Nephron progenitor cell (in vitro differentiated cells): ENCODE measurements around the gene RGS5.
A peak's percentile ranks its signal among the peaks of the same experiment; 100 is the strongest.

Source experiments
- DNase-seq: peaks from one replicate; pipeline ENCODE4 v3.0.0; 2021
- H3K27ac Mint-ChIP-seq: 2 replicates; pipeline ENCODE4 v1.8.0; 2021; ENCODE audit warnings: mild to moderate bottlenecking, moderate library complexity, mixed read lengths
- H3K27me3 Mint-ChIP-seq: 2 replicates; pipeline ENCODE4 v1.8.0; 2021; ENCODE audit warnings: mild to moderate bottlenecking, low read depth, mixed read lengths; ENCODE audit not compliant: poor library complexity
- H3K36me3 Mint-ChIP-seq: 2 replicates; pipeline ENCODE4 v1.8.0; 2021; ENCODE audit warnings: low read depth, mixed read lengths
- H3K4me1 Mint-ChIP-seq: 2 replicates; pipeline ENCODE4 v1.8.0; 2021; ENCODE audit warnings: mixed read lengths
- H3K4me3 Mint-ChIP-seq: 2 replicates; pipeline ENCODE4 v1.8.0; 2021; ENCODE audit warnings: mild to moderate bottlenecking, moderate library complexity, mixed read lengths
- H3K9me3 Mint-ChIP-seq: 2 replicates; pipeline ENCODE4 v1.8.0; 2021; ENCODE audit warnings: mild to moderate bottlenecking, moderate library complexity, mixed read lengths
- TF ChIP-seq, protein P1 (sequence below): fragments of 200-600 bp; sonication (generic); IDR thresholded peaks from 2 replicates; pipeline ENCODE4 v1.5.0; 2021; ENCODE audit warnings: antibody characterized with exemption

Gene RGS5

DNA sequence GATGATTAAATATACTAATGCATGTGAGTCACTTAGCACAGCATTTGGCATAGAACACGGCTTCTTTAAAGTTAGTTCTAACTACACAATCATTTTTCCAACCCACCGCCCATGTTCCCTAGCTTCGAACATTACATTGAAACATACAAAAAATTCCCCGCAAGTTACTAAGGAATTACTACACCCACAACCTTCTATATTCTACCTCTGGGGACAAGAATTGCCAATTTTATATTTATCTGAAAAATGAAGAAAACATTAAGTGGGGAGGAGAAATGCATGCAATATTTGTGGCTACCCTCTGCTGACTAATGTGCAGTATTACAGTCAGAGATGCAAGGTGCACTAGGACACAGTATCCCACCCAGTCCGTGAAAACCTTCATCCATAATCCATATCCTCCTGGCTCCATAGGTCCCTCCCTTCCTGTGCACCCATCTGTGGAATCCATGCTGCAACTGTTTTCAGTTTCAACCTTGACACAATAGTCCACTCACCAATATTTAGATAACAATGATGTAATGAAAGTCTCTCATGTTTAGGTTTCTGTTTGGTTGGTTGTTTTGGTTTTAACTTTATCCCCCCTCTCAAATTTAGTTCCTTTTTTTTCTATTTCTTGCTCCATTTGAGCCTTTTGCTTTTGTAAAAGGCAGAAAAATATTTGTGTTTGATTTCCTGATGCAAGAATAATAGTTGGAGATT lies 31.6 kb downstream of the RGS5 start:
- peaks cover 40% of the 10 kb centered on the region for H3K4me1 Mint-ChIP-seq
- no peak overlapping the region for H3K4me3 Mint-ChIP-seq
- TF ChIP-seq, protein P1, sequence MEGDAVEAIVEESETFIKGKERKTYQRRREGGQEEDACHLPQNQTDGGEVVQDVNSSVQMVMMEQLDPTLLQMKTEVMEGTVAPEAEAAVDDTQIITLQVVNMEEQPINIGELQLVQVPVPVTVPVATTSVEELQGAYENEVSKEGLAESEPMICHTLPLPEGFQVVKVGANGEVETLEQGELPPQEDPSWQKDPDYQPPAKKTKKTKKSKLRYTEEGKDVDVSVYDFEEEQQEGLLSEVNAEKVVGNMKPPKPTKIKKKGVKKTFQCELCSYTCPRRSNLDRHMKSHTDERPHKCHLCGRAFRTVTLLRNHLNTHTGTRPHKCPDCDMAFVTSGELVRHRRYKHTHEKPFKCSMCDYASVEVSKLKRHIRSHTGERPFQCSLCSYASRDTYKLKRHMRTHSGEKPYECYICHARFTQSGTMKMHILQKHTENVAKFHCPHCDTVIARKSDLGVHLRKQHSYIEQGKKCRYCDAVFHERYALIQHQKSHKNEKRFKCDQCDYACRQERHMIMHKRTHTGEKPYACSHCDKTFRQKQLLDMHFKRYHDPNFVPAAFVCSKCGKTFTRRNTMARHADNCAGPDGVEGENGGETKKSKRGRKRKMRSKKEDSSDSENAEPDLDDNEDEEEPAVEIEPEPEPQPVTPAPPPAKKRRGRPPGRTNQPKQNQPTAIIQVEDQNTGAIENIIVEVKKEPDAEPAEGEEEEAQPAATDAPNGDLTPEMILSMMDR = peak; percentile 43
- H3K27me3 Mint-ChIP-seq = no peaks in the 10 kb centered on the region
- H3K27ac Mint-ChIP-seq = no peak overlapping the region
- no peaks in the 10 kb centered on the region for H3K9me3 Mint-ChIP-seq
- H3K36me3 Mint-ChIP-seq = no peaks in the 10 kb centered on the region
- DNase-seq = no peak

DNA sequence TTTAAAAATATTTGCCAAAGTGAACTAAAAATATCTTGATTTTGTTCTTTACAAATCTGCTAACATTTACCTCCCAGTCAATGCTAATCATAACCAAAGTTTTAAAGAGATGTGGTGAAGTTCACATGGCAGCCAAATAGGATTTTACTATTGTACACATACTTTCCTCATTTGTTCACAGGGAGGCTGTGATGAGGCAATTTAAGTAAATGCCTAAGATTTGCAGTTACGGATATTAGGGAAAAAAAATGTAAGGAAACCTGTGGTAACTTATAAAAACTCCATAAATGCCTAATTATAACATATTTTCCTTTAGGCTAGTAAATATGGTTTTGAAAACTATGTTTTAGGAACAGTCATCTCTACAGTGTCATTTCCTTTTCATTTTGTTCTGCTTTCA lies 32.4 kb downstream of the RGS5 start:
- no peak for DNase-seq
- Mint-ChIP-seq H3K36me3 (no peaks in the 10 kb centered on the region), H3K4me3 (no peak overlapping the region), H3K27me3 (peaks cover 3% of the 10 kb centered on the region), H3K9me3 (no peaks in the 10 kb centered on the region), H3K4me1 (peaks cover 44% of the 10 kb centered on the region), H3K27ac (no peak overlapping the region)
- TF ChIP-seq, protein P1 = no peak

DNA sequence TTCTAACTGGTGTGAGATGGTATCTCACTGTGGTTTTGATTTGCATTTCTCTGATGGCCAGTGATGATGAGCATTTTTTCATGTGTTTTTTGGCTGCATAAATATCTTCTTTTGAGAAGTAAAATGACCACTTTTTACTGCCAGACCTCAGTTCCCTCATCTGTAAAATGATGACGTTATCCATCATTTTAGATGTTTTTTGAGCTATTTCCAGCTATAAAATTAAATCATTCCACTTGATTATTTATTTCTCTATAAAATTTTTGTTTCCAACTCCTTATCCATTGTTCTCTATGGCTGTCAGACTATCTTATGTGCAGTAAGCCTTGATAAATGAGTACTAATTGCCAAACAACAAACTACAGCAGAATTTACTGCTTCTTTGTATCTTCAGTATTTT lies 33.2 kb downstream of the RGS5 start:
- TF ChIP-seq, protein P1 = no peak
- Mint-ChIP-seq H3K36me3 (no peaks in the 10 kb centered on the region), H3K4me3 (no peak overlapping the region), H3K27ac (no peak overlapping the region), H3K27me3 (peaks cover 3% of the 10 kb centered on the region), H3K9me3 (no peaks in the 10 kb centered on the region), H3K4me1 (peaks cover 38% of the 10 kb centered on the region)
- no peak for DNase-seq

DNA sequence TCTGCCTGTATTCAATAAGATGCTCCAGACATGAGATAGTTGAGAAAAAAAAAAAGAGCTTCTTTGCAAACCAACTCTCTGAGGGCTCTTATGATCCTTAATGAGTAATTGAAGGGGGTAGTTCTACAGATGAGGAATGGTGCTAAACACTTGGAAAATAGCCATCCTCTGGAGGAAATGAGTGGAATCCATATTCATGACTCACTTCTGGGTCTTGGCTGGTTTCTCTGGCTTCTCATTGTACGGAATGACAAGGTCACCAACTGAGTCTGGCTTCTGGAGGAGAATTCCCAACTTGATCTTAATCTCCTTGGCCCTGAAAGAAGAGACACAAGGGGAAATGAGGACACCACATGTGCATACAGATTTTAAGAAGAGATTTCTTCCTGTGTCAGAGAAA lies 34.7 kb downstream of the RGS5 start:
- TF ChIP-seq, protein P1 = no peak
- no peak overlapping the region for H3K27ac Mint-ChIP-seq
- no peaks in the 10 kb centered on the region for H3K36me3 Mint-ChIP-seq
- peaks cover 3% of the 10 kb centered on the region for H3K27me3 Mint-ChIP-seq
- H3K4me1 Mint-ChIP-seq = peaks cover 42% of the 10 kb centered on the region
- no peaks in the 10 kb centered on the region for H3K9me3 Mint-ChIP-seq
- no peak for DNase-seq
- H3K4me3 Mint-ChIP-seq = no peak overlapping the region

DNA sequence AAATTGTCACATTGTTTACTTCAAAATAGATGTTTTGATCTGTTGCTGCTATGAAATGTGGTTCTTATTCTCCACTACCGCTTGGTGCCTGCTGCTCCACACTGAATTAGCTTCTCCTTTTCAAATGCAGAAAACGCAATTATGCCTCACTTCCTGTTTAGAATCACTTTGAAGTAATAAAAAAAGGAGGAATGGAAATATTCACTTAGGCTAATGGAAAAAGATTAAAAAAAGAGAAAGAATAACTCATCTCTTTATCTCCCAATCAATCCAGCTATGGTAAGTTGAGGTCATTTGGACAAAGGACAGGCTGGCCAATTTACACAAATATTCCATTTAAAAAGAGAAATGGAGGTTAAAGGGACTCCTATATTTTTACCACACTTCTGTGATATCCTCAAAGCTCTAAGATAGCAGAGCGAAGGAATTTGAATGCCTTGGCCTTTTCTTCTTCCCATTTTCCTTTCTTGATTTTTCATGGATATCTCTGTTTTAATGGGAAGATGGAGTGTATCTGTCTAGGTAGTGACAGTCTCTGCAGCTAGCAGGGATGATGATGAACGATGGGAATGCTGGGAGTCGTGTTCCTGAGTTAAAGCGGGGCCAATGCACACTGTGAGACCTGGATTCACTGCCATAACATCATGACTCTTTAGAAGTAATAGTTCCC lies 35.7 kb downstream of the RGS5 start:
- peaks cover 32% of the 10 kb centered on the region for H3K4me1 Mint-ChIP-seq
- H3K36me3 Mint-ChIP-seq = no peaks in the 10 kb centered on the region
- TF ChIP-seq, protein P1 = no peak

DNA sequence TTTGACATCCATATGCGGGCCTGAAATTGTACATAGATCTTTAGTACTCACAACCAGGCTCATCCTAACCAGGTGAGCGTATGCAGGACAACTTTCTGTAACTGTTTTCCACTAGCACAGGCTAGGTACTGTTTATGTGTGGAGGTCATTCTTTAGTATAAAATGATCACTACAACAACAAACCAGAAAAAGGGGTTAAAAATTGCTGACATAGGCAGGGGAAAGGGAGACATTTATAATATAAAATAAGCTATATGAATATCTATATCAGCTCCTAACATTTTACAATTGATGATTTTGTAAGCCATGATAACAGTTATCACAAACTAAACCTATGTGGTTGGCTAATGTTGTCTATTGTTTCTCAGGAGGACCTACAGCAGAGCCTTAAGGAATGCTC lies 37.6 kb downstream of the RGS5 start:
- peaks cover 20% of the 10 kb centered on the region for H3K4me1 Mint-ChIP-seq
- H3K36me3 Mint-ChIP-seq = no peaks in the 10 kb centered on the region
- no peaks in the 10 kb centered on the region for H3K9me3 Mint-ChIP-seq
- peaks cover 3% of the 10 kb centered on the region for H3K27me3 Mint-ChIP-seq
- no peak overlapping the region for H3K27ac Mint-ChIP-seq
- TF ChIP-seq, protein P1 = no peak
- DNase-seq = no peak
- no peak overlapping the region for H3K4me3 Mint-ChIP-seq

More for the DNA sequence above, 35.7 kb downstream of the RGS5 start:
- no peaks in the 10 kb centered on the region for H3K9me3 Mint-ChIP-seq
- no peak overlapping the region for H3K4me3 Mint-ChIP-seq
- H3K27ac Mint-ChIP-seq = peak overlapping the region; percentile 1
- no peak for DNase-seq
- H3K27me3 Mint-ChIP-seq = peaks cover 3% of the 10 kb centered on the region
